SW 1271 (cell line): ENCODE results near the gene MACROD2.
"Not testable (repeated sequence)": the region's sequence is repeated elsewhere in the genome, so short reads cannot be mapped to it uniquely, and the experiment has no call there.

ENCODE experiments used
- DNase-seq, 2 experiments: peaks; one replicate each; lab custom pipeline; 2025; lab: John Stamatoyannopoulos, UW

The MACROD2 gene

DNA sequence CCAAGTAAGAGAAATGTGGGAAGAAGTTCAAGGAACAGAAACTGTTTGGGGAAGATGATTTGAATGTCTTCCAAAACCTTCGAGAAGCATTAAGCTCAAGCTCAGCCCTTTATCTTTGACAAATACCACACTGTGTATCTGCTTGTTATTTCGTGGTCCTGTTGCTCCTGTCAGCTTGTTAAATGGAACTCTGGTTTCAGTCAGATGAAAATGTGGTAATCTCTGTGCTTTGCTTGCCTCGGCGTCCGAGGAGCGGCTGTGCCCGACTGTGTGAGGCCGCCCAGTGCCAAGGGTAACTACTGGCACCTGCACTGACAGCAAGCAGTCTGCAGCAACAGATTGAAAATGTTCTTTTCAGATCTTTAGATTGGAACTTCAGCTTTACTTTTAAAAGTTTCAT, 920.0 kb downstream of the MACROD2 start:
- no peak for DNase-seq

GRCh38 chr20:14916360-14916920, 921.1 kb downstream of the MACROD2 start:
- DNase-seq: no peak

DNA sequence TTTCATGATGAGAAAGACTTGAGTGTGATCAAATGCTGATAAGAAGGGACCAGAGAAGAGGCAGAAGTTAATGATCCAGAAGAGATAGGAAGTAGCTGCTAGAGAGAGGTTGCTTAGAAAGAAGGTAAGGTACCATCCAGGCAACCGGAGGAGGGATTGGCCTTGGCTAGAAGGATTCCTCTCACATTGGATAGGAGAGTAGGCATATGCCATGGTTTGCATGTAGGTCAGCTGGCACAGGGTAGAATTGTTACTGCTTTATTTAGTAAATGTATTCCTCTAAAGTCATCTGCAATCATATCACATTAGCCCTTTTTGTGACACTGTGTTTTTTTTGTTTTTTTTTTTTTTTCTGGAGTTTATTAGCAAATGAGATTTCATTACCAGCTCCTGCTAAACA, 923.0 kb downstream of the MACROD2 start:
- DNase-seq: no peak

- DNase-seq: no peak
Observed at GRCh38 chr20:14918976-14919375, 923.7 kb downstream of the MACROD2 start.

- DNase-seq: no peak
Observed at GRCh38 chr20:14919501-14920081, 924.3 kb downstream of the MACROD2 start.

DNA sequence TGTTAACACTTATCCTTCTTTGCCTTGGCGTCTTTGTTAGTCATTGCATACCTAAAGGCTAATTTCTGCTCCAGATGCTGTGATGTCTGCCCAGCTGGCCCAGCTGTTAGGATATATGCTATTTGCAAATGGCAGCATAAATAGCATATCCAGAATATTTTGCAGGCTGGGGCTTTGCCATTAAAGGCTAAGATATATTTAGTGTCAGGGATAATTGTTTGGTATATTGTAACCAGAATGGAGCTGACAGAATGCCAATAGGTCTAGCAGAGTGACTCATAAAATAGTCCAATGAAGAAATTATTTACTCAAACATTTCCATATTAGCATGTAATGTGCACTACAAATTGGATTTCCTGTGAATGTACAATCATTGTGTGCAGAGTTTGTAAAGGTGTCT, 926.2 kb downstream of the MACROD2 start:
- DNase-seq: no peak

- DNase-seq: no peak
Observed at GRCh38 chr20:14922503-14923267, 927.4 kb downstream of the MACROD2 start.

DNA sequence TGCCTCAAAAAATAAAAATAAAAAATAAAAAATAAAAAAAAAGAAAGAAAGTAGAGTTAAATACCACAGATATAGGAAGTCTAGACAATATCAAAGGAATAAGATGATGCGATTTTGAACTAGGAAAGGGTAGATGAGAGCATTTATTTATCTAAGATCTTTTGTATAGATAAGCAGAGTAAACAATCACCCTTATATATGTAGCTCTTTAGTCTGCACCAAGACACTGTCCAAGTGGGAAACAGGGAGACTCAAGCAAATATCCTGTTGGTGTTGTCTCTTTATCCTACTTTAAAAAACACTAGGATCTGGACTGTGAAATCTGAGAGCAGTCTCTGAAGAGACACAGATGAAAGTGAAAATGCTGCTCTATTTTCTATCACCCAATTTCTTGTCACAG, 929.1 kb downstream of the MACROD2 start:
- no peak for DNase-seq

- DNase-seq: no peak
Observed at GRCh38 chr20:14925300-14925699, 930.0 kb downstream of the MACROD2 start.

DNA sequence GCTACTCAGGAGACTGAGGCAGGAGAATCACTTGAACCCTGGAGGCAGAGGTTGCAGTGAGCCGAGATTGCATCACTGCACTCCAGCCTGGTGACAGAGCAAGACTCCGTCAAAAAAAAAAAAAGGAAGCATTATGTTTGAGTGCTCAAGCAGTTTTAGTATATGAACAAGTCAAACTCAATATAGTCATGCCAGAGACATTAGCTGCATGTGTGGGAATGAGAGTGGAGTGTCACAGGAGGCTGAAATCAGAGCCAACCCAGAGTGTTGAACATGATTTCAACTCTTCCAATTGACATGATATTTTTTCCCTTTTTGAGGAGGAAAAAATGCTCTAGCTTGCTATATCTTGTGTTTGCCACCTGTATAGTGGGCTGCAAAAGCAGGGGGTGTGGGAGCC, 931.1 kb downstream of the MACROD2 start:
- not testable (repeated sequence) for DNase-seq

DNA sequence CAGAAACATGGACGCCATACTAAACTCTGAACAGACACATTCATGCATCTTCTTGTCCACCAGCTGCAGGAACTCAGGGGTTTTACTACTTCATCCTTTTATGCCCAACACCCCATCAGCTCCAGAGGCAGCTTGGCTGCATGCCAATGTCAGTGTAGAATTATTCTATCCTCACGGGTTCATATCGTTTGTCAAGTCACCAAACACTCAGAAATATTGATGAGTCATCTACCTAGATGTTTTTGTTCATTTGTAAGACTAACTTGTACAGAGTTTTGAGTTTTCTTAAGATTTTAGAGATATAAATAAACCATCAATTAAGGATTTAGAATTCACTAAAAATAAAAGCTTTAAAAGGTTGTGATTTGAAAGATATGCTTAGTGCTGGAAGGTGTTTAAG, 932.8 kb downstream of the MACROD2 start:
- DNase-seq: no peak

- no peak for DNase-seq
Observed at GRCh38 chr20:14929388-14929787, 934.1 kb downstream of the MACROD2 start.

- DNase-seq: no peak
Observed at GRCh38 chr20:14932040-14932439, 936.7 kb downstream of the MACROD2 start.

DNA sequence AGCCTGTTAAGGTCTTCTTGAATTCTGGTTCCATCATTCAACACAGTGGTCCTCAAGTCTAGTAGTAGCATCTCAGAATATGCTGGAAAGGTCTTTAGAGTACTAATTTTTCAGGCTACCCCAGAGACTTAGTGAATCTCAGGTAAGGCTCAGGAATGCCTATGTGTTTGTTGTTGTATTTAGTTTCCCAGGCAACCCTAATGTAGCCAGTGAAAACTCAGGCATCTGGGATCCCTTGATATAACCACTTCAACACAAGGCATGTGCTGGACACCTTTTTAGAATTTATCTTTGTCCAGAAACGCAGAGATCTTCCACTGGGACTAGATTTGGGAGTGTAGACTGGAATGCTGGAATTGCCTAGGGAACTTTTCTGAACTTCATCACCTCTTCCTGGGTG, 940.0 kb downstream of the MACROD2 start:
- DNase-seq: no peak

DNA sequence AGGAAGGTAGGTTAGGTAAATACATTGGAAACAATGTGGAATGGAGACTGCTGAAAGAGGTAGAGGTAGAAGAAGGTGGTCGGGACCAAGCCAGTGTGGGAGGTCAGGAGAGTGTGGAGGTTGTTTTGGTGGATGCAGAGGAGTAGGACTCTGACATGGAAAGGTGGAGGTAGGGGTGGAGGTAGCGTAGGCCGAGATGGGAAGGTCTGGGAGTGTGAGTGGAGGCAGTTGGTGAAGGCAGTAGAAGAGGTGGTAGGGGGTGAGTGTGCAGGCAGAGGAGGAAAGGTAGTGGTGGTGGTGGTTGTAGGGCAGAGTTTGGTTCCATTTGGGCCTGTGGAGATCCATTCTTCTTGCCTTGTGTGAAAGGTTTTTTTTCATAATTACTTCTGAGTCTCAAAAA, 941.7 kb downstream of the MACROD2 start:
- DNase-seq: no peak

DNA sequence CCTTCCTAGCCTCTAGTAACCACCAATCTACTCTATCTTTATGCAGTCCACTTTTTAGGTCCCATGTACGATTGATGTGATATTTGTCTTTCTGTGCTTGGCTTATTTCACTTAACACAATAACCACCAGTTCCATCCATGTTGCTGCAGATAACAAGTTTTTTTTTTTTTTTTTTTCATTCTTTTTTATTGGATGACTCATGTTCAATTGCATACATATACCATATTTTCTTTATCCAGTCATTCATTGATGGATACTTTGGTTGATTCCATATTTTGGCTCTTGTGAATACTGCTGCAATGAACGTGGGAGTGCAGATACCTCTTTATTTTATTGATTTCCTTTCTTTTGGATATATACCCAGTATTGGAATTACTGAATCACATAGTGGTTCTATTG, 942.5 kb downstream of the MACROD2 start:
- DNase-seq: no peak

- DNase-seq: no peak
Observed at GRCh38 chr20:14947536-14947935, 952.2 kb downstream of the MACROD2 start.

DNA sequence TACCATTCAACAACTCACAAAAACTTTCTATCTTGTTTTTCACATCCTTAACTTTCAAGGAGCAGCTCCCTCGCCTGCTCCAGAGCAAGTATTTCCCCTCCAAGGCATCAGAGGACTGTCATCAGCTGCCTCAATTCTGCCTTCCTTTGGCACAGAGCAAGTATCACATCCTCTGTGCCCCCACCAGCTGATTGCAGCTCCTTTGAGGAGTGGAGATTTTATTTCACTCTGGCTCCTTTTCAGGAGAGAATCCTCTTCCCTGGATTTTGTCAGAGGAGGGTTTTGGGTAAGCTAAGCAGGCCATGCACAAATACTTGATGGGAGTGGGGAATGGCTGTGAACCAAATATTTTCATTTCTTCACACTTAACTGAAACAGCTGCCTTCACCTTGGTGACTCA, 952.6 kb downstream of the MACROD2 start:
- DNase-seq: no peak

- DNase-seq: no peak
Observed at GRCh38 chr20:14948416-14948815, 953.1 kb downstream of the MACROD2 start.

DNA sequence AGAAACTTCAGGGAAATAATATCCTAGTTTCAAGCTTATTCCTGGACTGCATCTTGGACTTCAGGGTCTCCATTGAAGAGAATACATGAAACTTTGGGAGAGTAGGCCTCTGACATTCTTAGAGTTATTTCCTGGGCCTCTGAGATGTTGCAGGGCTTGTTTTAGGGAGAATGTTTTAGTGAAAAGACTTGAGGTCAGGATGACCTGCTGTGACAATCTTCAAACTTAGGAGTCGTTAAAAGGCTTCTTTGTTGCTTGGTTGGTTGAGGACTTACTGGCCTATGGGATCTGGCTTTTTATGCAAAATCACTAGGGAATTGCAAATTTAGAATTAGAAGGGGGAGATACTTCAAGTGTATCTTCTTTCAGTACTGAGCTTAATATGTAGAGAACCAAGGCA, 955.3 kb downstream of the MACROD2 start:
- DNase-seq: no peak

GRCh38 chr20:14951105-14951504, 955.8 kb downstream of the MACROD2 start:
- DNase-seq: no peak

DNA sequence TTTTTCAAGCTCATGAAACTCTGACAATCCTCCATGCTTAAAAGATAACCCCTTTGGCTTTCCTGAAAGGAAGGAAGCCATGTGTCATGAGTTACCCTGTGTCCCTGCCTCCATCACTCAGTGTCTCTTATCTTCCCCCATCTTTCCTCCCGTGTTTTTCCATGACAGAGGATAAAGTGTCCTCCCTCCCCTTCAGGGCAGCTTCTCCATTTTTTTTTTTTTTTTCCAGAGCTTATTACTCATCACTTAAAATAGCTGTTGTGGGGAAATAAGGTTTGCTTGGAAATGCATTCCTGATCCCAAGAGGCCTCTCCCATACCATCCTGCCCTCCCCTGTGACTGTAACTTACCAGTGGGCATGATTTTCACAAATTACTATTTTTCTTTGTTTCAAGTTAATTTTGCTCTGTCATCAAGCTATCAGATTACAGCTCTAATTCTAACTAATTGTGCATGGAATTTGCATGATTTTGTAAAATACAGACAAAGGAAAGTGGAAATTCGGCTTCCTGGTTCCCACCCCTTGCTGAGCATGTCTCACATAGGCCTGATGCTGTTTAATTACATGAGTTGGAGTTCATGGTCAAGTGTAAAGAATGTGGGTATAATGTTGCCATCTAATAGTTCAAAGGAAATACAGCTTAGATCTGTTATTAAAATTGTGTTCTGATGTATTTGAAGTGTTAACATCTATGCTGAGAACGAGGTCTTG, 956.5 kb downstream of the MACROD2 start:
- no peak for DNase-seq

GRCh38 chr20:14953736-14954135, 958.4 kb downstream of the MACROD2 start:
- no peak for DNase-seq
